CD4-positive, CD25-positive, alpha-beta regulatory T cell (primary cell): ENCODE results near the gene ANKS1B. TPM values are rescaled to one million over a fixed set of nuclear protein-coding genes. Genes with fewer than 3 reads are reported as not detected.

Experiments
- ATAC-seq, 2 donors: fragments of 150-1000 bp; cut with Tn5 transposase; one replicate each; pipeline ENCODE4 v1.10.0; 2021; ENCODE audit warnings: low read depth in 2 of 2, moderate number of reproducible peaks in 2 of 2, moderate library complexity in 1 of 2
- DNase-seq, 3 donors: peaks; one replicate each; pipeline versions ENCODE4 v3.0.0 to v3.0.0-alpha.2; 2012 to 2022; ENCODE audit warnings: mixed read lengths in 1 of 3
- H3K27ac ChIP-seq: one replicate; pipeline ENCODE4 v1.7.0; 2013; ENCODE audit warnings: mild to moderate bottlenecking, low read length; ENCODE audit not compliant: insufficient read depth, poor library complexity, severe bottlenecking
- H3K27me3 ChIP-seq: one replicate; pipeline ENCODE4 v1.7.0; 2013; ENCODE audit warnings: low read length; ENCODE audit not compliant: control insufficient read depth, insufficient read depth
- H3K36me3 ChIP-seq: one replicate; pipeline ENCODE4 v1.7.0; 2013; ENCODE audit warnings: mild to moderate bottlenecking, low read length, moderate library complexity; ENCODE audit not compliant: control insufficient read depth, insufficient read depth
- H3K4me1 ChIP-seq: 2 replicates; pipeline ENCODE4 v1.7.0; 2013; ENCODE audit warnings: mild to moderate bottlenecking, low read length; ENCODE audit not compliant: insufficient read depth, control insufficient read depth, poor library complexity, severe bottlenecking
- H3K4me3 ChIP-seq: one replicate; pipeline ENCODE4 v1.7.0; 2013; ENCODE audit warnings: low read depth, mild to moderate bottlenecking, low read length, moderate library complexity
- H3K9me3 ChIP-seq, 2 experiments: 1 replicate in 1 of 2; 2 replicates in 1 of 2; pipeline ENCODE4 v1.7.0; 2013; ENCODE audit warnings: low read length in 2 of 2, mild to moderate bottlenecking in 1 of 2, moderate library complexity in 1 of 2; ENCODE audit not compliant: control insufficient read depth in 2 of 2
- H3K27ac Mint-ChIP-seq, 3 donors: one replicate each; pipeline ENCODE4 v1.8.0; 2020 to 2022; ENCODE audit warnings: mild to moderate bottlenecking in 3 of 3, mixed read lengths in 3 of 3, moderate library complexity in 2 of 3
- H3K27me3 Mint-ChIP-seq: one replicate; pipeline ENCODE4 v1.8.0; 2022; ENCODE audit warnings: mild to moderate bottlenecking, mixed read lengths
- H3K36me3 Mint-ChIP-seq: one replicate; pipeline ENCODE4 v1.8.0; 2020; ENCODE audit warnings: mixed read lengths
- H3K4me1 Mint-ChIP-seq, 4 donors: one replicate each; pipeline ENCODE4 v1.8.0; 2020 to 2022; ENCODE audit warnings: mixed read lengths in 4 of 4, mild to moderate bottlenecking in 1 of 4
- H3K4me3 Mint-ChIP-seq, 4 donors: one replicate each; pipeline ENCODE4 v1.8.0; 2020 to 2022; ENCODE audit warnings: mild to moderate bottlenecking in 4 of 4, mixed read lengths in 4 of 4, moderate library complexity in 3 of 4
- H3K9me3 Mint-ChIP-seq, 7 donors: one replicate each; pipeline ENCODE4 v1.8.0; 2020 to 2022; ENCODE audit warnings: mixed read lengths in 7 of 7, mild to moderate bottlenecking in 3 of 7, moderate library complexity in 2 of 7
- polyA plus RNA-seq, 4 donors: library from polyadenylated mRNA; unstranded; fragments of 300-500 nt; fragmentation: Illumina TruSeq; gene quantifications; one replicate each; pipeline ENCODE4 v1.2.3, GENCODE V29; 2021
- total RNA-seq: library from RNA; stranded (reverse); gene quantifications from one replicate; pipeline ENCODE4 v1.2.3, GENCODE V29; 2022

ANKS1B gene
- total and polyA plus RNA-seq, 5 donors from 2014 or later: 4.0 to 15.9 (median 9.5) TPM

- ATAC-seq (no peak), DNase-seq (no peak)
- H3K9me3 Mint-ChIP-seq: peaks cover 0 to 4% (median 0%) of the 10 kb centered on the region in 7 donors
- Histone ChIP-seq H3K9me3 (no peaks in the 10 kb centered on the region), H3K4me3 (no peak overlapping the region), H3K36me3 (no peaks in the 10 kb centered on the region), H3K27ac (no peak overlapping the region), H3K27me3 (peaks cover 2% of the 10 kb centered on the region), H3K4me1 (no peaks in the 10 kb centered on the region)
- H3K4me3 Mint-ChIP-seq: no peak overlapping the region
- H3K36me3 Mint-ChIP-seq: no peaks in the 10 kb centered on the region
- peaks cover 12% of the 10 kb centered on the region for H3K27me3 Mint-ChIP-seq
- no peak overlapping the region for H3K27ac Mint-ChIP-seq
- no peaks in the 10 kb centered on the region for H3K4me1 Mint-ChIP-seq
Observed at GRCh38 chr12:98911396-98911795, 1073.3 kb downstream of the ANKS1B start.

GRCh38 chr12:98909746-98910145 lies 1075.0 kb downstream of the ANKS1B start:
- H3K9me3 ChIP-seq: no peaks in the 10 kb centered on the region
- peaks cover 4% of the 10 kb centered on the region for H3K27me3 ChIP-seq
- H3K4me3 ChIP-seq: no peak overlapping the region
- DNase-seq (no peak), ATAC-seq (no peak)
- no peaks in the 10 kb centered on the region for H3K4me1 ChIP-seq
- H3K4me1 Mint-ChIP-seq: no peaks in the 10 kb centered on the region
- peaks cover 12% of the 10 kb centered on the region for H3K27me3 Mint-ChIP-seq
- H3K9me3 Mint-ChIP-seq: peaks cover 0 to 5% (median 0%) of the 10 kb centered on the region in 7 donors
- H3K27ac ChIP-seq: no peak overlapping the region
- no peak overlapping the region for H3K27ac Mint-ChIP-seq
- H3K36me3 Mint-ChIP-seq: no peaks in the 10 kb centered on the region
- no peak overlapping the region for H3K4me3 Mint-ChIP-seq
- no peaks in the 10 kb centered on the region for H3K36me3 ChIP-seq

DNA sequence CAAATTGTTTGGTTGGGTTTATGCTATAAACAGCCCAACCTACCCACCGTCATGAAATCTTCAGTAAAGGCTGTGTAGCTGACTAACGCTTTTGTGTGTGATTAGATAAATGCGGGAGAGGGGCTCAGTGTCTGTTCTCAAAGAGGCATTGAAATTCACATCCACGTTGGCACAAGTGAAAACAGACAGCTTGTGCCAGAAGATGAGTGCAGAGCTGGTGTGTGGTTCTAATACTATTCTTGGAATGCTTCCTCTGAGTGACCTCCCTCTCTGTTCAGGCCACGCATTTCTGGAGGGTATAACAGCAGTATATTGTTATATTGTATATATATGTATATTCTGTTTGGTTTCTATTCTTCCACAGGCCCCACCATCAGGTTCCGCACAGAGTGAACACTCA lies 1075.9 kb downstream of the ANKS1B start:
- Histone ChIP-seq H3K27me3 (peaks cover 4% of the 10 kb centered on the region), H3K4me3 (no peak overlapping the region), H3K36me3 (no peaks in the 10 kb centered on the region), H3K27ac (no peak overlapping the region), H3K9me3 (no peaks in the 10 kb centered on the region), H3K4me1 (no peaks in the 10 kb centered on the region)
- Mint-ChIP-seq H3K36me3 (no peaks in the 10 kb centered on the region), H3K4me1 (no peaks in the 10 kb centered on the region), H3K27ac (no peak overlapping the region), H3K9me3 (peaks cover 0 to 5% (median 0%) of the 10 kb centered on the region in 7 donors), H3K4me3 (no peak overlapping the region), H3K27me3 (peaks cover 7% of the 10 kb centered on the region)
- DNase-seq (no peak), ATAC-seq (no peak)

DNA sequence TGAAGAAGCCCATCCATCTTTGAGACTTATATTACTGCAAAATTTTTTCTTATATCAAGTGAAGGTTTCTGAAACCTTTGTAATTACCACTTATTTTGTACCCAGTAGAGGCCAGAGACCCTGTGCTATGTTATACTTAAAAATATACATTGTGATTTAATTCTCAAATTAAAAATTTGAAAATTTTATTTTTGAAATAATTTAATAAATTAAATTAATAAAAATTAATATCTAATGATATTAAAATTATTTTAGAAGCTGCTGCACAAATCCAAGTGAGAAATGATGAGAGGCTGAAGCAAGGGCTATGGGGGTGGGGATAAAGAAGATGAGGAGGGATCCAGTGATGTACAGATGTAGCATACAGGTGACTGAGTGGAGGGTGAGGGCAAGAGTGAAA lies 1080.9 kb downstream of the ANKS1B start:
- Histone ChIP-seq H3K4me3 (no peak overlapping the region), H3K36me3 (no peaks in the 10 kb centered on the region), H3K27me3 (peaks cover 13% of the 10 kb centered on the region), H3K4me1 (no peaks in the 10 kb centered on the region), H3K27ac (no peak overlapping the region), H3K9me3 (no peaks in the 10 kb centered on the region)
- Mint-ChIP-seq H3K27me3 (peaks cover 16% of the 10 kb centered on the region), H3K27ac (no peak overlapping the region), H3K9me3 (peaks cover 0 to 5% (median 0%) of the 10 kb centered on the region in 7 donors), H3K36me3 (no peaks in the 10 kb centered on the region), H3K4me1 (no peaks in the 10 kb centered on the region), H3K4me3 (no peak overlapping the region)
- DNase-seq (no peak), ATAC-seq (no peak)

DNA sequence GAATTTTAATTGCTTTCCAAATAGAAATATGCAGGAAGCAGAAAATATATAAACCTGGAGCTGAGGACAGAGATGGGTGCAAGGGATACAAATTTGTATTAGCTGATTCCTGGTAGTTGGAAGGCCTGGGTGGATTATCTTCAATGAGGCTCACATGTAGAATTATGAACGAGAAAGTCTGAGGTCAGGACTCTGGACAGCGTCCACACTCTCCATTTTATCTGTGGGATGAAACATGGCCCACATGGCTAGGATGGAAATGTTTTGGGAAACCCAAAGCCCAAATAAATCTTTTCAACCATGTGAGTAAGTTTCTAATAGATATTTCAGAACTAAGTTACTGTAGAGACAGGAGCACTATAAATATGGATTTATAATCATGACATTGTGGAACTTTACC lies 1083.5 kb downstream of the ANKS1B start:
- Mint-ChIP-seq H3K27me3 (peaks cover 43% of the 10 kb centered on the region), H3K27ac (no peak overlapping the region), H3K4me3 (no peak overlapping the region), H3K36me3 (no peaks in the 10 kb centered on the region), H3K4me1 (no peaks in the 10 kb centered on the region), H3K9me3 (peaks cover 0 to 2% (median 0%) of the 10 kb centered on the region in 7 donors)
- H3K9me3 ChIP-seq: no peaks in the 10 kb centered on the region
- DNase-seq (no peak), ATAC-seq (no peak)
- H3K4me1 ChIP-seq: no peaks in the 10 kb centered on the region
- no peaks in the 10 kb centered on the region for H3K36me3 ChIP-seq
- no peak overlapping the region for H3K4me3 ChIP-seq
- peaks cover 24% of the 10 kb centered on the region for H3K27me3 ChIP-seq
- no peak overlapping the region for H3K27ac ChIP-seq

DNA sequence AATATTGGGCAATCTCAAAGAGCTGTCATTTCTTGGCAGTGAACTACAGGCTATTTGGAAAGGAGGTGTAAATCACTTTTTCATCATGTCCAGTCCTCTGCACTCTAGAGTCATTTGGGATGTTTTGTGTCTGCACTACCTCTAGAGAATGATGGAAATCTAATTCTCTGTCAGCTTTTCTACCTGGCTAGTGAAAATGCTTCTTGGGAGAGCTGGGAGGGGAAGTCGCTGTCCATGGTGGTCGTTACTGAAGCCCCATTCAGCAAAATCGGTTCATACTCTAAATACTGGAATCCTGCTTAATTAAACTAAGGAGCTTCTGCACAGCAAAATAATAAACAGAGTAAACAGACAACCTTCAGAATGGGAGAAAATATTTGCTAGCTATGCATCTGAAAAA lies 1087.8 kb downstream of the ANKS1B start:
- ATAC-seq (no peak), DNase-seq (no peak)
- Histone ChIP-seq H3K27ac (no peak overlapping the region), H3K9me3 (no peaks in the 10 kb centered on the region), H3K36me3 (no peaks in the 10 kb centered on the region), H3K4me3 (no peak overlapping the region), H3K4me1 (no peaks in the 10 kb centered on the region), H3K27me3 (peaks cover 47% of the 10 kb centered on the region)
- Mint-ChIP-seq H3K27me3 (peaks cover 75% of the 10 kb centered on the region), H3K36me3 (no peaks in the 10 kb centered on the region), H3K4me3 (no peak overlapping the region), H3K27ac (no peak overlapping the region), H3K4me1 (peaks cover 0 to 2% (median 0%) of the 10 kb centered on the region in 4 donors), H3K9me3 (peaks cover 0 to 4% (median 0%) of the 10 kb centered on the region in 7 donors)

- Histone ChIP-seq H3K27ac (no peak overlapping the region), H3K36me3 (no peaks in the 10 kb centered on the region), H3K9me3 (no peaks in the 10 kb centered on the region), H3K4me1 (no peaks in the 10 kb centered on the region), H3K4me3 (no peak overlapping the region), H3K27me3 (peaks cover 49% of the 10 kb centered on the region)
- DNase-seq (no peak), ATAC-seq (no peak)
- H3K36me3 Mint-ChIP-seq: no peaks in the 10 kb centered on the region
- no peak overlapping the region for H3K4me3 Mint-ChIP-seq
- H3K4me1 Mint-ChIP-seq: peaks cover 0 to 2% (median 0%) of the 10 kb centered on the region in 4 donors
- peaks cover 0 to 4% (median 0%) of the 10 kb centered on the region in 7 donors for H3K9me3 Mint-ChIP-seq
- peaks cover 81% of the 10 kb centered on the region for H3K27me3 Mint-ChIP-seq
- H3K27ac Mint-ChIP-seq: no peak overlapping the region
Observed at GRCh38 chr12:98895086-98895651, 1089.6 kb downstream of the ANKS1B start.

DNA sequence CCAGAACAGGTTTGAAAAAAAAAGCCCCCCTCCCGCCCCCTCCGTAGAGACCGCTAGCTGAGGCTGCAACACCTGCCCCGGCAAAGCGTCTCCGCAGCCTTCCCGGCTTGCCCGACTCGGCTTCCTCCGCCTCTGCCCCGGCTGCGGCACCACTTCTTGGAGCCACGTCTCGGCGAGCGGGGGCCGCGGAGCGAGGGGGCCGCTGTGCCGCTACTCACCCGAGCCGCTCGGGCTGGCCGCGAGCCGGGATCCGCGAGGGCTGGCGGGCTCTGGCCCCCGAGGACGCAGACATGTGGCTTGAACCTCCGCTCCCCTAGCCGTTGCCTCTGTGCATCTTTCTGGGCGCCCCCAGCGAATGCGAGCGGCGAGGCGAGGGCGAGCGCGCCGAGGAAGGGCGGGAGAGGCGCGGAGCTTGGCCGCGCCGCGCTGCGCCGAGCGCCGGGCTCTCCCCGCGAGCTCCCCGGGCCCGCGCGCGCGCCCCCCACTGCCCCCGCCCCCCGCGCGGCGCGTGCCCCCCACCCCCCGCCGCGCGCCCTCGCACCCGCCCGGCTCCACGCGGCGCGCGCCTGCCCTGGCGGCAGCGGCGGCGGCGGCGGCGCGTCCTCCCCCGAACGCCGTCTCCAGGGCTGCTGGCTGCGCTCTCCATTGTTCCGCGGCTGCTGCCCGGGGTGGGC lies 1090.2 kb downstream of the ANKS1B start:
- Mint-ChIP-seq H3K27ac (no peak overlapping the region), H3K4me3 (no peak overlapping the region), H3K4me1 (peaks cover 0 to 2% (median 0%) of the 10 kb centered on the region in 4 donors), H3K9me3 (peaks cover 0 to 4% (median 0%) of the 10 kb centered on the region in 7 donors), H3K27me3 (peaks cover 80% of the 10 kb centered on the region), H3K36me3 (no peaks in the 10 kb centered on the region)
- Histone ChIP-seq H3K4me3 (no peak overlapping the region), H3K36me3 (no peaks in the 10 kb centered on the region), H3K27ac (no peak overlapping the region), H3K27me3 (peaks cover 49% of the 10 kb centered on the region), H3K4me1 (no peaks in the 10 kb centered on the region), H3K9me3 (no peaks in the 10 kb centered on the region)
- no peak for ATAC-seq
- no peak for DNase-seq
